K562 (cell line): ENCODE measurements around the gene ACACB. TPM values are rescaled to one million over a fixed set of nuclear protein-coding genes. Genes with fewer than 3 reads are reported as not detected.

Experiments
- ATAC-seq: fragments of 200-7000 bp; cut with Tn5 transposase; 3 replicates; pipeline ENCODE4 v1.9.1; 2020; ENCODE audit warnings: moderate library complexity
- BruUV-seq: library from RNA; stranded (reverse); fragments of 400-500 nt; replicated peaks from 2 replicates; lab custom pipeline; 2021; lab: Mats Ljungman, UMichigan
- CTCF ChIA-PET: fragments of 300-600 bp; formaldehyde crosslinking; extraction: SDS; loops from one replicate; lab custom pipeline; 2021; ENCODE audit warnings: low intra/inter-chr PET ratio; lab: Yijun Ruan, JAX
- POLR2A ChIA-PET: fragments of 300-600, 350-650 bp; sonication (Branson Sonifier 250); formaldehyde crosslinking; extraction: SDS; loops from one replicate; lab custom pipeline; 2021; ENCODE audit warnings: antibody characterized with exemption, inconsistent platforms; lab: Yijun Ruan, JAX
- DNase-seq, 4 experiments: peaks; one replicate each; pipeline versions ENCODE4 v3.0.0 to v3.0.0-alpha.2; 2011 to 2018; ENCODE audit warnings: low spot score in 3 of 4, mixed read lengths in 3 of 4; ENCODE audit errors: extremely low read depth in 1 of 4
- FAIRE-seq: peaks from 2 replicates; lab custom pipeline; 2011; peaks lifted over from hg19 to GRCh38; lab: Jason Lieb, UNC
- H2AFZ ChIP-seq: 2 replicates; pipeline ENCODE4 v1.6.0; 2011; ENCODE audit warnings: low read depth, low read length, control low read depth, inconsistent platforms
- H3K27ac ChIP-seq: fragments of 200-600 bp; 3 replicates; pipeline ENCODE4 v1.8.0; 2011; ENCODE audit warnings: low read depth, mild to moderate bottlenecking, control low read depth, inconsistent platforms, low read length, moderate library complexity, mixed read lengths; ENCODE audit errors: extremely low read depth
- H3K27me3 ChIP-seq, 2 experiments: fragments of 300-600 bp in 1 of 2; 2 replicates in 1 of 2; 3 replicates in 1 of 2; pipeline versions ENCODE4 v1.6.0 to v1.8.0; 2011; ENCODE audit warnings: inconsistent platforms in 2 of 2, low read length in 2 of 2, mild to moderate bottlenecking in 1 of 2, mixed read lengths in 1 of 2, moderate library complexity in 1 of 2; ENCODE audit not compliant: control insufficient read depth in 2 of 2, insufficient read depth in 2 of 2
- H3K36me3 ChIP-seq: fragments of 300-600 bp; 3 replicates; pipeline ENCODE4 v1.8.0; 2011; ENCODE audit warnings: mild to moderate bottlenecking, low read length, inconsistent platforms; ENCODE audit not compliant: control insufficient read depth, insufficient read depth
- H3K4me1 ChIP-seq, 2 experiments: fragments of 200-600 bp in 1 of 2; replicated peaks in 1 of 2; 2 replicates in 1 of 2; 3 replicates in 1 of 2; pipeline versions ENCODE4 v1.5.1 to v1.8.0; 2011; ENCODE audit warnings: inconsistent platforms in 2 of 2, low read length in 2 of 2, mild to moderate bottlenecking in 1 of 2, mixed read lengths in 1 of 2, moderate library complexity in 1 of 2; ENCODE audit not compliant: control insufficient read depth in 2 of 2, insufficient read depth in 2 of 2
- H3K4me2 ChIP-seq: 2 replicates; pipeline ENCODE4 v1.6.1; 2011; ENCODE audit warnings: low read length, control low read depth, inconsistent platforms, mixed read lengths; ENCODE audit not compliant: insufficient read depth
- H3K4me3 ChIP-seq: fragments of 200-600 bp; sonication (generic), shearing (Covaris generic); 2 replicates; pipeline ENCODE4 v1.5.1; 2016; ENCODE audit warnings: control low read depth, inconsistent platforms
- H3K79me2 ChIP-seq: fragments of 200-600 bp; 3 replicates; pipeline ENCODE4 v1.8.0; 2011; ENCODE audit warnings: low read length, inconsistent platforms; ENCODE audit not compliant: control insufficient read depth, insufficient read depth
- H3K9ac ChIP-seq, 2 experiments: 2 replicates each; pipeline versions ENCODE4 v1.6.0 to v1.6.1; 2011; ENCODE audit warnings: low read depth in 2 of 2, low read length in 2 of 2, control low read depth in 1 of 2, inconsistent platforms in 1 of 2, mild to moderate bottlenecking in 1 of 2, mixed read lengths in 1 of 2; ENCODE audit not compliant: insufficient read depth in 1 of 2
- H3K9me1 ChIP-seq: one replicate; pipeline ENCODE4 v1.6.0; 2011; ENCODE audit warnings: inconsistent platforms, mild to moderate bottlenecking, low read length, moderate library complexity; ENCODE audit not compliant: control insufficient read depth, insufficient read depth
- H3K9me3 ChIP-seq: replicated peaks from 2 replicates; pipeline ENCODE4 v1.5.1; 2011; ENCODE audit warnings: low read depth, low read length, inconsistent platforms; ENCODE audit not compliant: control insufficient read depth, insufficient read depth
- H4K20me1 ChIP-seq: replicated peaks from 2 replicates; pipeline ENCODE4 v1.6.1; 2011; ENCODE audit warnings: low read length, inconsistent platforms, mixed read lengths; ENCODE audit not compliant: control insufficient read depth, insufficient read depth
- CC2D1A ChIP-seq: fragments of 450-650 bp; IDR thresholded peaks from 2 replicates; pipeline ENCODE4 v1.6.1; 2017; ENCODE audit warnings: mild to moderate bottlenecking
- MEIS2 ChIP-seq: fragments of 450-650 bp; IDR thresholded peaks from 2 replicates; pipeline ENCODE4 v1.6.1; 2014; ENCODE audit warnings: mild to moderate bottlenecking; ENCODE audit not compliant: partially characterized antibody
- PRDM10 ChIP-seq: fragments of 450-650 bp; IDR thresholded peaks from 2 replicates; pipeline ENCODE4 v1.6.1; 2018; ENCODE audit not compliant: partially characterized antibody
- TAF1 ChIP-seq: IDR thresholded peaks from 2 replicates; pipeline ENCODE4 v1.6.1; 2011; ENCODE audit warnings: mild to moderate bottlenecking, low read length, moderate library complexity; ENCODE audit not compliant: insufficient read depth, control insufficient read depth, severe bottlenecking; ENCODE audit errors: extremely low read depth
- TCF7L2 ChIP-seq: fragments of 150-350 bp; IDR thresholded peaks from 2 replicates; pipeline ENCODE4 v1.6.1; 2016; ENCODE audit warnings: low read depth, mild to moderate bottlenecking, low read length, moderate library complexity
- WGBS: fragments of 100-300 bp; shearing (Covaris generic); methylation state at CpG from one replicate; pipeline ENCODE4 v1.1.6; 2016; ENCODE audit warnings: low coverage, mixed read lengths; ENCODE audit not compliant: insufficient coverage; ENCODE audit errors: missing lambda C conversion rate; 5-methylcytosine and 5-hydroxymethylcytosine counted together
- in situ Hi-C: fragments of 300-500 bp; cut with MboI; formaldehyde crosslinking; loops from 4 replicates; pipeline ENCODE4 v1.15.0; 2018; ENCODE audit warnings: inconsistent platforms, mixed read lengths
- intact Hi-C: fragments of 100-400 bp; cut with micrococcal nuclease; formaldehyde crosslinking; loops from 2 replicates; pipeline ENCODE4 v1.14.2; 2022
- polyA plus RNA-seq, 8 experiments: library from polyadenylated mRNA; depleted of rRNA in 4 of 8; stranded (reverse) in 5 of 8; unstranded in 3 of 8; fragments of >200 nt; fragmentation: Nextera tagmentation in 2 of 8; fragmentation: Illumina TruSeq in 1 of 8; extraction: Ambion mirVana in 2 of 8; extraction: Trizol in 1 of 8; gene quantifications; 2 replicates each; pipeline versions ENCODE4 v1.2.1 to v1.2.3, GENCODE V29; 2011 to 2014; ENCODE audit warnings: inconsistent platforms in 1 of 8, missing spikeins in 1 of 8
- total RNA-seq, 7 experiments: library from RNA; depleted of rRNA in 6 of 7; stranded (reverse); fragments of >200 nt in 6 of 7; fragmentation: Illumina TruSeq in 2 of 7; extraction: Trizol in 2 of 7; gene quantifications; 2 replicates each; pipeline versions ENCODE4 v1.2.1 to v1.2.3, GENCODE V29; 2011 to 2021; ENCODE audit warnings: low replicate concordance in 1 of 7

ACACB gene
- total and polyA plus RNA-seq, 9 of the 15 experiments (the other 6 are each of a cell fraction or from before 2014, with no cell fraction given) = 0.10 to 2.5 (median 0.83) TPM

- Histone ChIP-seq H3K36me3 (no peaks in the 10 kb centered on the region), H3K9me1 (peaks cover 5% of the 10 kb centered on the region), H2AFZ (no peak overlapping the region), H4K20me1 (peaks cover 9% of the 10 kb centered on the region; the same call in 1 of the 2 replicates), H3K27me3 (peaks cover 4 to 19% of the 10 kb centered on the region in 2 experiments; a peak in 3 of 5 replicates), H3K4me1 (no peaks in the 10 kb centered on the region), H3K4me2 (no peak overlapping the region), H3K9ac (no peak overlapping the region), H3K79me2 (no peaks in the 10 kb centered on the region), H3K27ac (no peak overlapping the region), H3K4me3 (no peak overlapping the region), H3K9me3 (no peaks in the 10 kb centered on the region)
- in situ Hi-C loops (no loop called here), intact Hi-C loops (loop anchor here (5.0 kb wide), 1 partner anchor 124 kb away; no protein-coding TSS in a partner anchor)
- BruUV-seq = no TSS peak
- TF ChIP-seq MEIS2 = no peak
- TF ChIP-seq TCF7L2 = no peak
- no peak for TF ChIP-seq PRDM10
- TF ChIP-seq TAF1 = no peak
- TF ChIP-seq CC2D1A = no peak
- ATAC-seq = no peak
- ChIA-PET CTCF (interaction anchor here (0.8 kb wide), 1 partner anchor 144 kb away, joined by 3 read pairs; no protein-coding TSS in a partner anchor), POLR2A (interaction anchor here (1.2 kb wide), 1 partner anchor 144 kb away, joined by 3 read pairs; no protein-coding TSS in a partner anchor)
- no peak for FAIRE-seq
- no peak for DNase-seq
- WGBS = 2% methylated on average over 8 of the region's 8 CpGs
Observed at GRCh38 chr12:109256011-109256410, 139.6 kb downstream of the ACACB start.
